Pulmonary artery endothelial cell (primary cell): ENCODE data around the gene CALB2. TPM values are rescaled to one million over a fixed set of nuclear protein-coding genes. Genes with fewer than 3 reads are reported as not detected.

Source experiments
- DNase-seq: peaks from one replicate; pipeline ENCODE4 v3.0.0-alpha.2; 2011; ENCODE audit warnings: low read depth, low spot score
- total RNA-seq: library from RNA; depleted of rRNA; stranded (reverse); fragments of >200 nt; gene quantifications from 2 replicates; pipeline ENCODE4 v1.2.3, GENCODE V29; 2014

Gene CALB2
- total RNA-seq, 1 donor from 2014 or later: not detected

- DNase-seq: no peak
Observed at GRCh38 chr16:71387045-71387871, 28.7 kb downstream of the CALB2 start.

DNA sequence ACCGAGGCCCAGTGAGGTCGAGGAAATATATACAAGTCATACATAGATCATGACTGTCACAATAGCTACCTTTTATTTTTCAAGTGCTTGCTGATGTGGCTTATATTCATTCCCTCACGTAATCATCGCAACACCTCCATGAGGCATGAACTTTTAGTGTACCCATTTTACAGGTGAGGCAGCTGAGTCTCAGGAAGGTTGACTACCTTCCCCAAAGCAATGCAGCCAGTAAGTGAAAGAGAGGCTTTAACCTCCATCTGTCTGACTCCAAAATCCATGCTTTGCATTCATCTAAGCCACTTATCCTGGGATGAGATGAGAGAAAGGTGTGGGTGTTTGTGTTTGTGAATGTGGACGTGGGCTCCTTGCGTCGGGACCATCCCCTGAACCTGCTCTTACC lies 30.8 kb downstream of the CALB2 start:
- no peak for DNase-seq

GRCh38 chr16:71396594-71396993 lies 38.1 kb downstream of the CALB2 start:
- no peak for DNase-seq

DNA sequence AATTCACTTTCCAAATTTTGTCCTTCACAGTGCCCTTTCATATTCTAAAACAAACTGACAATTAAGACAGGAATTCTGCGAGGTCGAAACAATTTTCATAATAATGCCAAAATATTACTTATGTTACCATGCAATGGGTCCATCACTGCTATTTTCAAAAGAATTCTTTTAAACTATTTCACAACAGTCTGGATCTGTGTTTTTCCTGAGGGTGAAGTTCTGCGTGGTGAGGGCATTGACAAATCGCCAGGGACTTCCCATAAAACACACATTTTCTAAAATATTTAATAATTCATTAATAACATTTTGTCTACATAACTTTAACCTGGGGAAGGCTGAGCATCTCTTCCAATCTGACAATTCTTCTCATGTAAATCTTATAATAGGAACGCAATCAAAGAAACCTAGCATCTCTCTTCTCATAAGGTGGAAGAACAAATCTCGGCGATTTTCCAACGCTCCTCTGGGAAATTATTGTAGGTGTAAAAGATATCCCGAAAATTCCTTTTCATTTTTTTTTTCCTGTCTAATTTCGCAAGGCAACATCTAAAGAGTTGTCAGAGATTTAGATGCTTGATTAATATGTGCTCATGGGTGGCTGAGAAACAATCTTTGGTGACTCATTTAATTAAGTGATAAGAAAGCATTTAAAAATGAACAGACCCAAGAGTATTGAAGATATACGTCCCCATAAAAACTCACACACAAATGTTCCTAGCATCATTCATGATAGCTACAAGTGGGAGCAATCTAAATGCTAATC lies 41.5 kb downstream of the CALB2 start:
- no peak for DNase-seq

DNA sequence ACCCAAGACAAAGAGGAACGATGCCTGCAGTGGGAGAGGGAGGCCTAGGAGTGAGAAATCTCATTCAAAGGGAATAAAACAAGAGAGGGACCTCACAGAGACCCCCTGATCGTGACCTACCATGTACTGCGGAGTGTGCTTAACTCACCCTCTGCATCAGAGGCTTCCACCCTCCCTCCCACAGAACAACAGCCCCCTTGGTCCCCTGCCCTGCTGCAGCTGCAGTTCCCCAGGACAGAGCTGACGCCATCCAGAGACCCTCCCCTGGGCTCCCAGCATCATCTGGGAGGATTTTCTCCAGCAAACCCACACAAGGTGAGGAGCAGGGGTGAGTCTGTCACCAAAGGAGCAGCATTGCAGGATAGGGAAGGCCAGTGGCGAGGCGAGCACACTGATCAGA lies 43.5 kb downstream of the CALB2 start:
- no peak for DNase-seq

DNA sequence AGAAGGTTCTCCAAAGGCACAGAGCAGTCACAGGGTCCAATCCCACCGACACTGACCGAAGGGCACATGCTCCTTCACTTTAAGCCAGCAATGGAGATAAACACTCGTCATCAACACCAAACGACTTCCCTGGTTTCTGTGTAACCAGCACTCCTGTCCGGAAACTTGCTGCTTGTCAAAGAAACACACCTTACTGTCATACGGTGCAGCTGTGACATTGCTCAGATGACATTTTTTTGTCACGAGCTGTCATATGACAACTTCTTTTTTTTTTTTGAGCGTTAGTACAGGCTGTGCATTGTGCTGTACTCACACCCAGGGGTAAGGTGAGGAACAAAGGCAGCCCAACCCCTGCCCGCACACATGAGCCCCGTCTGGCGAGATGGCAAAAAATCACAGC lies 44.2 kb downstream of the CALB2 start:
- no peak for DNase-seq

DNA sequence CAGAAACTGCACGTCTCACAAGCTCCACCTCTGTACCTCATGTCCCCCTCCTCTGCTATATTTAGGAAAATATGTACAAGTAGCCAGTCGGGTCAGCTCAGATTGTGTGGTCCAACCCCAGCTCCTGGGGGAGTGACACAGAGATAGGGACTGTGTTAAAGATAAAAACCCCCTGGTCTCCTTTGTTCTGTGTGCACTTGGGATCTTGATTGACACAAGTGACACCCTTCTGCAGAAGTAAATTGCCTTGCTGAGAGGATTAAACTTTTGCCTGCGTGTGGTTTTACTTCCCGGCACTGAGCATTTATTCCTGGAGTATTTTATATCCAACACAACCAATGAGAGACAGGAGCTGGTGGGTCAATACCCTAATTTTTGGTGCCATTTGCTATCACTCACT lies 45.8 kb downstream of the CALB2 start:
- no peak for DNase-seq

- no peak for DNase-seq
Observed at GRCh38 chr16:71406316-71406715, 47.8 kb downstream of the CALB2 start.

DNA sequence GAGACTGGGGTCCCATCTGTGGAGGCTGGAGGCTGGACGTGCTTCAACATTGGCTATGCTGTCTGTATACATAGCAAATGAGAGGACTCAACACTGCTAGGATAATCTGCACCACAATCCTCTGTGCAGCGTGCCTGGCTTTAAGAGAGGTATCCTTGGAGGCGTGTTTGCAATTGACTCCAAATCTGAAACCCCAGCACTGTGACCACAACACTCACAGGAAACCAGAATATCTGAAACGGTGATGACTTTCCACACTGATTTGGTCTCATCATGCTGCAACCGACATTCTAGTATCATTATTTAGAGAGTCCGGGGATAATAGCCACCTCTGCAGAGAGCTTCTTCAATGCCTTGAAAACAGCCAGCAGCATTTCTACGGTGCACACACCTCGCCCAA lies 48.2 kb downstream of the CALB2 start:
- DNase-seq: no peak

DNA sequence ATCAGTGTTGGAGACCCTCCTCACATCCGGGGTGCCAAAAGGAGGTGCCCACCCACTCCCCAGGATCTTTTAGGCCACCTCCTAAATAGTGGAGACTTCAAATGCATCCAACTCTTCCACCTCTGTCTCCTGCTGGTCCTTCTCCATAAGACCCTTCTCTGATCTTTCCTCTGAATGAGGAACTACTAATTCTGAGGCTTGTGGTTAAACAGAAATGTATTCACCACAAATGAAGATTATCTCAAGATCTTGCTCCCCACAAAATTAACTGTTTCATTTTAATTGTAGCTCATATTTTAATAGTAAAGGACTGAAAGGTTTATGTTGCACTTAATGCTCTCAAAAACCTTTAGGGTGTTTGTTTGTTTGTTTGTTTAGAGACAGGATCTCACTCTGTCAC lies 49.2 kb downstream of the CALB2 start:
- DNase-seq: no peak

DNA sequence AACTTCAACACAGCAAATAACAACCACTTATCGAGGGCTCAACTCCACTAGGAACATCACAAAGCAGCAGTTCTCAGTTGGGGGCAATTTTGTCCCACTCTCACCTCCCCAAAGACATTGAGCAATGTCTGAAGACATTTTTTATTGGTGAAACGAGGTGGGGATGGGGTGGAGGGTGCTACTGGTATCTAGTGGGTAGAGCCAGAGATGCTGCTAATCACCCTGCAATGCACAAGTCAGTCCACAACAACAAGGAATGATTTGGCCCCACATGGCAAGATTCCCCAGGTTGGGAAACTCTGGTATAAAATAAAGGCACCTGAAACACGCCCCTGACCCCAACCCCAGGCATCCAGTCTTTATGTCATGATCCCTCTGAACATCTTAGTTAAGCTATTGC lies 50.0 kb downstream of the CALB2 start:
- DNase-seq: no peak

- DNase-seq: no peak
Observed at GRCh38 chr16:71409011-71409775, 50.7 kb downstream of the CALB2 start.

DNA sequence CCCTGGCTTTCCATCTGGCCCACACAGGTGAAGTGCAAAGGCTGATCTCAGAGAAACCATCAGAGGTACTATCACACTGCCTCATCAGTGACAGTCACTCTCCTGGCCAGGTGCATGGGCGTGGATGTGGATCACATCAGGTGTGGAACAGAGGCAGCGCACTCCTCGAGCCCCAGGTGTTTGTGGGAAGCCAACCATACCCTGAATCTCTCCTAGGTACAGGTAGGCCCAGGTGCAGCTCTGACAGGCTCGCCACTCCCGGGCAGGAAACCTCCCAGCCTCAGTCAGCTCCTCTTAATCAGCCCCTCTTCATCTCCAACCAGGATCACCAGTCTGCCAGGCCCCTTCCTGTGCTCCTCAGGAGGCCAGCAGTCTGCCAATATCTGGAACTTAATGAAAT lies 51.6 kb downstream of the CALB2 start:
- DNase-seq: no peak

DNA sequence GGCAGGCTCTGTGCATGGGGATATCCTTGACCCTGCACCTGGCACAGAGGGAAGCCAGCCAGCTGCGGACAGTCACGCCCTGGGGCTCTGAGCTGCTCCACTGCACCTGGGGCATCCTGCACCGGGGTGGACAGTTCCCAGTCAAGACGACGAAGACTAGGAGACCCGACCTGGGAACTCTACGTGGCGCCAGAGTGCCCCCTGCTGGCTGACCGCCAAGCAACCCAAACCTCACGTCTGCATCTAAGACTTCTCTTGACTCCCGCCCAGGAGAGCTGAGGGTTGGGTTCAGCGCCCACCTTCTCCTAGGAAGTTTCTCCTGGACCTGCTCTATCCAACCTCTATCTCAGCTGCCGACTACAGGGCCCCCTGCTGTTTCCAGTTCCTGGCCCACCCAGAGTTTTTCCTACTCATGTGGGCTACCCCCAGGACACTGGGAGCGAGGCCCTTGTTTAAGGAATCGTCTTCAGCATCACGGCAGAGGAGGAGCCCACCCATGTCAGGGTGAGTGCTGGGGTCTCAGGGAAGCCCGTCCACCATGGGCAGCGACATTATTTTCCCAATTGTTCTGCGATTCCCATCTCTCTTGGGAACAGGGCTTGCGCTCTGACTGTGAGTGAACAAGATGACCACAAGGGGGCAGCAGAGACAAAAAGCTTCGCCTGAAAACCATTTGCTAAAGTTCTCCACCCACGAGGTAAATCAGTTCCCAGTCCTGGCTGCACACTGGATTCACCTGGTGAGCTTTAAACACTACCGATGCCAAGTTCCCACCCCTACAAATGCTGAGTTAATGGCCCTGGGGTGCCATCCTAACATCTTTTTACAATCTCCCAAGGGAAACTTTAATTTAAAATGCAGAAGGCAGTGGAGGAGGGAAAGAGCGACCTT lies 54.0 kb downstream of the CALB2 start:
- peak; percentile 17 for DNase-seq

GRCh38 chr16:71413341-71413740 lies 54.8 kb downstream of the CALB2 start:
- no peak for DNase-seq

- no peak for DNase-seq
Observed at GRCh38 chr16:71414038-71414437, 55.5 kb downstream of the CALB2 start.

DNA sequence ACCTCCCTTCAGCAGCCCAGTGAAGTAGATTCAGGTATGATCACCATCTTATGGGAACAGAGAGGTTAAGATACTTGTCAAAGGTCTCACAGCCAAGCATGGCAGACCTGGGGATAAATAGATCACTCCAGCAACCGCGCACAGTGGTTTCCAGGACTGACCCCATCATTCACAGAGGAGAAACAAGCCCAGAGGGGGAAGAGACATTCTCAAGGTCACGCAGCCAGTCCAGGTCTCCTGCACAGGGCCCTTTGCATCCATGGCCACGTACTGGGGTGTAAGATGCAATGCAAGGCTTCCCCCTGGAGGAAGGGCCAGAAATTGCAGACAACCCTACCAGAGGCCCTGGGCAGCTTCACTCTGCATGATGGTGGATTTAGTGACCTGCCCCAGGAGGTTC lies 63.4 kb downstream of the CALB2 start:
- no peak for DNase-seq

DNA sequence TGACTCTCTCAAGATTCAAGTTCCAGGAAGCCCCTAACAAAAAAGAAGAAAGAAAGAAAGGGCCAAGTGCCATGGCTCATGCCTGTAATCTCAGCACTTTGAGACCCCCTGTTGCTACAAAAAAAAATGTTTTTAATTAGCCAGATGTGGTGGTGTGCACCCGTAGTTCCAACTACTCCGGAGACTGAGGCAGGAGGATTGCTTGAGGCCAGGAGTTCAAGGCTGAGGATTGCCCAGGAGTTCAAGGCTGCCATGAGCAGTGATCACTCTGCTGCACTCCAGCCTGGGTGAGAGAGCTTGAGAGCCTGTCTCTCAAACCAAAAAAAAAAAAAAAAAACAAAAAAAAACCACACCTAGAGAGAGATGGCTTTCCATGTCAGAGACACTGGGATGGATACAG lies 64.5 kb downstream of the CALB2 start:
- DNase-seq: no peak

DNA sequence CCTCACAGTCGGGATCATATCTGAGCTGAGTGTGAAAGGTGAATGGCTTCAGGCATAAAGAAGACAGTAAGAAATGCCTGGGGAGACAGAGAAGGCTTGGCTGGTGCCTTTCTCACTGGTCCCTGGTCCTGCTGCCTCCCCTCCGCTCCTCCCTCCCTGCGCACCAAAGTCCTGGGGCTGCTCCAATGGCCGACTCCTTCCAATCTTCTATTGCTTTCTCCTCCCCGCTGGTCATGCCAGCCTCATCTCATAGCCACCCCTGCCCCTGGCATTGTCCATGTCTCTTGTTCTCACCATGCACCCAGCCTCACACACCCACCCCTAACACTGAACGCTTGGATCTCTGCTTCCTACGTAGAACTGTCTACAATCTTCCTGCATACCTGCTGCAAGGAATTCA lies 65.3 kb downstream of the CALB2 start:
- DNase-seq: no peak

- no peak for DNase-seq
Observed at GRCh38 chr16:71424626-71425025, 66.1 kb downstream of the CALB2 start.

DNA sequence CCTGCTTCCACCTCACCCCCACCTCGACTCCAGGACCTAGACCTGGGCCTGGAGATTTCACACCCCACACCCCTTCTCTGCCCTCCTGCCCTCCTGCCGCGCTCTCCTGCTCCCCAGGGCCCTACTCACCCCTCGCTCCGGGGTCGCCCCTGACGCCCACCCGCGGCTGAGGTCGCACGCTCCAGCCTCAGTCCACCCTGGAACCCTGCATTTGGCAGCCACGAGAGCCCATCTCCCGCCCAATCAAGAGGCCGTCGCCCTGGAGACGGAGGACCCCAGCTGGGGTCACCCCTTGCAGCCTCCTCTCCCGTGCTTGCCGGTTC lies 67.2 kb downstream of the CALB2 start:
- no peak for DNase-seq
